Amygdala (tissue), 56 donors: ENCODE results near the gene SWI5.

Experiments
- DNase-seq, 56 donors: peaks; one replicate each; lab custom pipeline; 2025; lab: John Stamatoyannopoulos, UW

SWI5 gene

GRCh38 chr9:128250839-128251731, 25.0 kb upstream of the SWI5 start:
- DNase-seq: no peak

- no peak for DNase-seq
Measured at GRCh38 chr9:128251732-128252100, 24.4 kb upstream of the SWI5 start.

GRCh38 chr9:128252317-128253139, 23.5 kb upstream of the SWI5 start:
- DNase-seq: no peak

- DNase-seq: no peak
Measured at GRCh38 chr9:128253140-128253990, 22.7 kb upstream of the SWI5 start.

GRCh38 chr9:128253991-128254346, 22.1 kb upstream of the SWI5 start:
- DNase-seq: no peak

GRCh38 chr9:128254362-128254761, 21.7 kb upstream of the SWI5 start:
- no peak for DNase-seq

GRCh38 chr9:128254855-128255759, 21.0 kb upstream of the SWI5 start:
- DNase-seq: peak in 29 of 56 donors; percentile 13 to 71 (median 33)

- DNase-seq: no peak
Measured at GRCh38 chr9:128257086-128257825, 18.8 kb upstream of the SWI5 start.

- no peak for DNase-seq
Measured at GRCh38 chr9:128257907-128258306, 18.2 kb upstream of the SWI5 start.

GRCh38 chr9:128258326-128258725, 17.8 kb upstream of the SWI5 start:
- no peak for DNase-seq

GRCh38 chr9:128259156-128259555, 16.9 kb upstream of the SWI5 start:
- DNase-seq: no peak

- DNase-seq: no peak
Measured at GRCh38 chr9:128260340-128260739, 15.7 kb upstream of the SWI5 start.

GRCh38 chr9:128262687-128263086, 13.4 kb upstream of the SWI5 start:
- no peak for DNase-seq

- DNase-seq: no peak
Measured at GRCh38 chr9:128265348-128265847, 10.7 kb upstream of the SWI5 start.

- DNase-seq: no peak
Measured at GRCh38 chr9:128266868-128267590, 9.0 kb upstream of the SWI5 start.

- DNase-seq: no peak
Measured at GRCh38 chr9:128271112-128271511, 5.0 kb upstream of the SWI5 start.

- DNase-seq: no peak
Measured at GRCh38 chr9:128271512-128271911, 4.6 kb upstream of the SWI5 start.

- DNase-seq: no peak
Measured at GRCh38 chr9:128274245-128274644, 1.8 kb upstream of the SWI5 start.
